ENCODE data around the gene ITGA3.

Gene ITGA3

DNA sequence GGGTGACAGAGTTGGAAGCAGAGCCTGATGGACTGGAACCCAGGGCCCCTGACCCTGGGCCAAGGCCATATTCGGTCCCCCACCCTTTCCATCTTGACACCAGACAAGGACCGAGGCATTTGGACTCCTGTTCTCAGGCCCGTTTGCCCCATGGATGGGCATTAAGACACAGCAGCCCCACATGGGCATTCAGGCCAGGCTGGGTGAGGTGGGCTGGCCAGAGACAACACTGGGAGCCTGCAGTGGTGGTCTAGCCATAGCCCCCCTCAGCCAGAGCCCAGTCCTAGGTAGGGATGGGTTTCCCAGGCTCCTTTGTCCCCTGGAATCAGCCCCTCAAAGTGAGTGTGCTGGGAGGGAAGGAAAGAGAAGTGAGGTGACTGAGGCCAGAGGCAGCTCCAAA, 40.8 kb downstream of the ITGA3 start:
- no peak for DNase-seq

DNA sequence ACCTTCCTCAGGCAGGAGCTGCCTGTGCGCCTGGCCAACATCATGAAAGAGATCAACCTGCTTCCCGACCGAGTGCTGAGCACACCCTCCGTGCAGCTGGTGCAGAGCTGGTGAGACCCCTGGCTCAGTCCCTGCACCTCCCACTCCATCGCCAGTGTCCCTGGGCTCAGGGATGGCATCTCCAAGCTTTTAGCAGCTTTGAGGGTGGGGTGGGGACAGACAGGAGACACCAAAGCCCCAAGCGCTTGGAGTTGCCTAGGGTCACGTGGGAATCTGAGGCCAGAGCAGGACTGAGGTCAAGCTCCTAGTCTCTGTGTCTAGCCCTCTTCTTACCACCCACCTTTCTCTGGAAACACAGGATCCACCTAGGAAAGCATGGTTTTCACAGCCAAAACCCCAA, 41.5 kb downstream of the ITGA3 start:
- DNase-seq = no peak

DNA sequence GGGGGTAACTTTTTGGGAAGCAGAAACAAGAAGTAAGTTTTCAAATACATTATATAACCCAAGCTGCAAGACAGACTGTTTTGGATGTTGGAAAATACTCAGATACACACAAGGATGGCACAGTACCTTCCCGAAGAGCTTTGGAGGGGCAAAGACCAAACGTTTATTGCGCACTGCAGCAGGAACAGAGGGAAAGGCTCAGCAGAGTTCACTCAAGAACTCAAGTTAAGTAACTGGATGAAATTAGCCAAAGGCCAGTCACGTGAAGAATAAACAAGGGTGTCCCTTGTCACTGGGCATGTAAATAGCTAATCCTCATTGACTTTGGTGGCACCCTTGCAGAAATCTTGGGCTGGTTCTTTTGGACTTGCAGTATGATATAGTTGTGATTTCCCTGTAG, 42.0 kb downstream of the ITGA3 start:
- DNase-seq = no peak

DNA sequence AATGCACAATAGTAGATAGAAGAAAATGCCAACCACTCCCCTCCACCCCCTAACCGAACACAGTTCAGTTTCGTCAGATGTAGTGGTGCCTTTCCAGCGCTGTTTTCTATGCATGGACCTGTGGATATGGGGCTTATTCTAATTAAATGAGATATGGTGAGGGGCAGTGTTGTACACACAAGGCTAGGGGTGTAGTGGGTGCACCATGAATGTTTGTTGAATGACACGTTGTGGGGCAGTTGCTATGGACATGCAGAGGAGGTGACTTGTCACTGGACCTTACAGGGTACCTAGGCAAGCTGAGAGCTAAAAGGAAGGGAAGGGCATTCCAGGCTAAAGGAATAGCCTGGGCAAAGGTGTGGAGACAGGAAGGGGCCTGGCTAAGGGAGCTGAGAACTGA, 42.7 kb downstream of the ITGA3 start:
- no peak for DNase-seq

DNA sequence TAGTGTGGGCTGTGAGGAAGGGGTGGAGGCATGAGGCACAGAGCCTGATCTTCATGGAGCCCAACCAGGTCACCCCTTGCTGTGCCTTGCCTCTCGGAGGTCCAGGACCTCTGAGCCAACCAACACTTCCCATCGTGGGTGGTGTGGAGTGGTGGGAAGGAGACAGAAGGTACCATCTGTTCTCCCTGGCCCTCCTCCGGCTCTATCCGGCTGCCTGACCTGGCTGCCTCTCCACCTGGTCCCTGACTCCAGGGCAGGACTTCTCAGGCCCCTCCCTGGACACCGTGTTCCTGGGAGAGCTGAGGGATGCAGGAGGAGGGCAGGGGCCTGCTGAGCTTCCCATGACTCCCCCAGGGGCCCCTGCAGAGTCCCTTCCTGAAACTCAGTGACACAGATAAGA, 43.1 kb downstream of the ITGA3 start:
- no peak for DNase-seq

DNA sequence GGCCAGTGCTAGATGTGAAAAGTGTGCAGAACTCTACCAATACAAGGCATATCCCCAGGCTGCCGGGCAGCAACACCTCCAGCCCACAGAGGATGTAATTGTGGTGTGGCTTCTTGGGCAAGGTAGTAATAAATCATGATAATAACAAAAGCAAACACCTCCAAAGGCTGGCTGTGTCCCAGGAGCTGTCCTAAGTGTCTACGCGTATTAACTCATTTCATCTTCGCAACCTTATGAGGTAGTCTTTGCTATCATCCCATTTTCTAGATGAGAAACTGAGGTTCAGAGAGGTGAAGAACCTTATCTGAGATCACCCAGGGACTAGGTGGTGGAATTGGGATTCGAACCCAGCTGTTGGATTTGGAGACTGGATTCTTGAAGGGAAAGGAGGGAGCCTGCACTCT, 44.6 kb downstream of the ITGA3 start:
- no peak for DNase-seq

DNA sequence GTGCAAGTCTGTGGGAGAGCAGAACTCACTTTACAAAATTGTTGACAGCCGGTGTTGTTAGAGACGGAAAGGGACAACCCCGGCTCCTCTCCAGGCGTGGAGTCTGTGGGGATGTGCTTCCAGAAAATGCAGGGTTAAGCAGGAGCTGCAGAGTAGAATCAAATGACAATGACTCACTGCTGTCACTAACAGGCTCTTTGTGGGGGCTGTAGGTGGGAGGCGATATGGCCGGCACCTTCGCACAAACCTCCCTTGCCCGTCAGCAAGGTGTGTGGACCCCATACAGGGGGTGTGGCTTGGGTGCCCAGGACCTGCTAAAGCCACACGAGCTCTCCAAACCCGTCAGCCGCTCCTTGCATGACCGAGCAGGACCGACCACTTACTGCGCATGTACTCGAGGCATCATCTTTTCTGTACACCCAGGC, 45.0 kb downstream of the ITGA3 start:
- peak; percentile 52 for DNase-seq

DNA sequence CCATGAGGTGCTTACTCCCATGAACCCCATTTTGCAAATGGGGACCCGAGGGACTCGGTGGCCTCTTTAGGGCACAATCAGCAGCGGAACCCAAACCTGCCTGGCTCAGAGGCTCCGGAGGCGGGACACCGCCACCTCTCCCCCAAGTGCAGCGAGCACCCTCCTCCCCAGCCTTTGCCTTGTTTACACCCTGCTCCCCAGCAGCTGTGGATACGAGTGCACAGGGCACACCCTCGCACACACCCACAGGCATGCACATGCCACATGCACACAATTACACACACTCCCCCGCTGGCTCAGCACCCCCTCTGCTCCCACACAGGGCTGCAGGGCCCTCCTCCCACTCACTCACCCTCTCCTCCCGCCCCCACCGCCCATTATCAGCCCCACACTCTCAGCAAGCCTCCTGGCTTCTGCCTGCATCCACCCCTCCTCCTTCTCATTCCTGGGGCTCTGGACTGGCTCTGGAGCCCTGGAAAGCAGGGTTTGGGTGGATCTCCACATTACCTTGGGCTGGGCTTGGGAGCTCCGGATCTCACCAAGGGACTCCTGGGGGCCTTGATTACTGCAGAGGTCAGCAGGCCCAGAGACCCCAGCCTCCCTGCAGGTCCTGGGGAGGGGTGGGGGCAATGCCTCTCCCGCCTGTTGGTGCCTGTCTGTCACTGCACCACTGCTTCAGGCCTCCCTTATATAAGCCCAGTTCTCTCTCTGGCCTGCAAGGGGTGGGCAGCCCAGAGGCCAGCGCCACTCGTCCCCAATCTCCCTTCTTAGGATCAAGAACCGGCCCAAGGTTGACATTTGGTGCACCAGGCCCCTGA, 45.6 kb downstream of the ITGA3 start:
- DNase-seq = peak; percentile 59

DNA sequence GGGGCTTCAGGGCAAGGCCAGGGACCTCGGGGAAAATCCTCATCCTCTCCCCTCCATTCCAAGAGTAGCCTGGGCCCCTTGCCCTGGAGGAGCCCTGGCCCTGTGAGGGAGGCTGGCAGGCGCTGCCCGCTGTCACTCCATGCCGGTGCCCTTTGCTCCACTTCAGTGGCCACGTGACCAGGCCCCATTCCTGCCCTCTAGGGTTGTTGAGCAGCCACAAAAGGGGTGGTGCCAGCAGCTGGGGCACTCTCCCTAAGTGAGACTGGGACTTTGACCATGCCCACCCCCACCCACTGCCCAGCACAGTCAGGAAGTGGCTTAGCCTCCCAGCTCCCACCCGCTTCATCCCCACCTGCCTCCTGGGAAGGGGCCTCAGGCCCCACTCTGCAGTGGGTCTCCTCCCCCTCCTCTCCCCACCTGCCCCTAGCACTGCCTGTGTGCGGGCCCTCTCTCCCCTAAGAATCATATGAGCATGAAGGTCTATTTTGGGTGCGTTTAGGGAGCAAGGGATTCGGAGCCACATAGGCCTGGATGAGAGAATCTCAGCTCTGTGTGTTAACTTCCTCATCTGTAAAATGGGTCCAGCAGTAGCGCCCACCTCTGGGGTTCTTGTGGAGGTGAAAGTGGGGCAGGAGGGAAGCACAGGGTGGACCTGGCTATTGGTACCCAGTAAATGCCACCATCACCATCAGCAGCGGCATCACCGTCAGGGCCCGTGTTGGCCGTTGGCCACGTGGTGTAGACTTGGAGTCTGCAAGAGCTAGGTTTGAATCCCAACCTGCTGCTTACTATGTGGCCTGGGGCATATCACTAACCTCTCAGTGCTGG, 46.5 kb downstream of the ITGA3 start:
- no peak for DNase-seq

DNA sequence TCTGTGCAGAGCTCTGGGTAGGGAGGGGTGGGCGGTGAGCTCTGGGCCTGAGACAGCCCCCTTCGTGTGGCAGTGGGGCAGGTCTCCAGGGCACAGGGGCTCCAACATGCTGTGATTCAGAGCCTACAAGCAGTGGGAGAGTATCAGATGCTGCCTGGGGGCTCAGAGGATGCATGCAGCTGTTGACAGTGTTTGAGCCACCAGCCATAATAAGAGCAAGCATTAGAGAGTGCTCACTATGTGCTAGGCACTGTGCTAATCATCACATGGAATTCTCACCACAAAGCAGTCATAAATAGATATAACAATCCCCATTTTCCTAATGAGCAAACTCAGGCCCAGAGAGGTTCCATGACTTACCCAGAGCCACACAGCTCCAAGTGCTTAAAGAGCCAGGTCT, 47.3 kb downstream of the ITGA3 start:
- DNase-seq = no peak

DNA sequence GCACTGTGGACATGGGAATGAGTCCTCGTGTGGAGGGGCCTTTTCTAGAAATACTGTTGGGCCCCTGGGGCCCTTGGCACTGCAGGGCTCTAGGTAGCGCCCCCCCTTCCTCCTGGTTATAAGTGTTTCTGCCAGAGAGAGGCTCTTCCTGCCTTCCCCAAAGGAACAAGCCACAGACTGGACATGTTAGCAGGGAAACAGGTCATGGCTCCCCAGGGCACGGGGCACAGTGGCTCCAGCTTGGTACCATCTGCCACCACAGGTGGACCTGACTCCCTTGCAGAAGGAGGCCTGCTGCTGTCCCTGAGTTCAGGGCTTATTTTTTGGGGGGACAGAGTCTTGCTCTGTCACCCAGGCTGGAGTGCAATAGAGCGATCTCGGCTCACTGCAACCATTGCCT, 48.0 kb downstream of the ITGA3 start:
- no peak for DNase-seq

DNA sequence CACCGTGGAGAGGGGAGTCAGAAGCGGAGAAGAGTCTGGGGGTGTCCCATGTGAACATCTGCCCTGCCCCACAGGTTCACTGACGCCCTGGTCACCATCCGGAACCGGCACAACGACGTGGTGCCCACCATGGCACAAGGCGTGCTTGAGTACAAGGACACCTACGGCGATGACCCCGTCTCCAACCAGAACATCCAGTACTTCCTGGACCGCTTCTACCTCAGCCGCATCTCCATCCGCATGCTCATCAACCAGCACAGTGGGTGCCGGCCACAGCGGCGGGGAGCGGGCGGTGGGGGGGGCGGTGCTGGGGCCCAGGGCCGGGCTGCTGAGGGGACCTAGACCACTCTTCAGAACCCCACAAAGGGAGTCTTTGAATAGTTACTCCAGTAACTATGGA, 49.9 kb downstream of the ITGA3 start:
- no peak for DNase-seq

DNA sequence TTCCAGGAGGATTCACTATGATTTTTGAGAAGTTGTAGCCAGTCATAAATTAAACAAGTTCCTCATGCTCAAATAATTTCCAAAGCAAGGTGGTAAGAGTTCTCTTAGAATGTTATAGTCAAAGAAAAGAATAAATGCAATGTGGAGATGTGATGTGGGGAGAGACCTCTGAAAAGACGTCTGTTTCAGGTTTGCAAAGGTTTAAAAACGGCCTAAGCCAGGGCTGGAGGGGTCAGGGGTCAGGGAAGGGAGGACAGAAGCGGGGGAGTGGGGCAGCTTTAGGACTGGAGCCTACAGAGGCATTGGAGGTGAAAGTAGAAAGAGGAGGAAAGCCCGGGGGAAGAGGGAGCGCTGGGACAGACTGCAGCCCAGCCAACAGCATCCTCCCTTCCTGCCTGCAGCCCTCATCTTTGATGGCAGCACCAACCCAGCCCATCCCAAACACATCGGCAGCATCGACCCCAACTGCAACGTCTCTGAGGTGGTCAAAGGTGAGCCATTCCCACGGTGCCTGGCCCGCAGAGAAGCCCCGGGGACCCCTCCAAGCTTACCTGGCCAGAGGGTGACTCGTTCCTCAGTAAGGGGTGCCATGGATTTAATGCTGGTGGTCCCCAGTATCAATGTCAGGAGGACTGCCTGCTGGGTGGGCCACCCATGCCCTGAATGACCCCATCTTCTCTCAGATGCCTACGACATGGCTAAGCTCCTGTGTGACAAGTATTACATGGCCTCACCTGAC, 50.7 kb downstream of the ITGA3 start:
- no peak for DNase-seq

DNA sequence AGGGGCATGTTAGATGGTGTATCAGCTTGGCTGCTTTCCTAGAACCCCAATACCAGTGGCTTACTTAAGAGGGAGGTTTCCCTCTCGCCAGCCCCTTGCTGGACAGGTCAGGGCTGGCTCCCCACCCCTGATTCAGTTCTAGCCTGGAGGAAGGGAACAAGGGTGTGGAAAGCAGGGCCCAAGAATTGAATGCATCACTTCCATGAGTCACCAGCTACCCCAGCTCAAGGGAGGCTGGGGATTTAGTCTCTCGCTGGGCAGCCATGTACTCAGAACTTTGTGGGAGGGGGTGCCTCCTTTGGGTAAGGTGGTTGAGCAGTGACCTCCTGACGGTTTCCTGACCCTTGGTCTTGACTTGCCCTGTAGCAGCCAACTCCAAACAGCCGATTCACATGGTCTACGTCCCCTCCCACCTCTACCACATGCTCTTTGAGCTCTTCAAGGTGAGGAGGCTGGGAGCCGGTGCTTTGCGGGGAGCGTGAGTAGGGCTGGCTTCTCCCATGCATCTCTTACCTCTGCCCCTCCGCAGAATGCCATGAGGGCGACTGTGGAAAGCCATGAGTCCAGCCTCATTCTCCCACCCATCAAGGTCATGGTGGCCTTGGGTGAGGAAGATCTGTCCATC, 52.0 kb downstream of the ITGA3 start:
- DNase-seq = no peak

DNA sequence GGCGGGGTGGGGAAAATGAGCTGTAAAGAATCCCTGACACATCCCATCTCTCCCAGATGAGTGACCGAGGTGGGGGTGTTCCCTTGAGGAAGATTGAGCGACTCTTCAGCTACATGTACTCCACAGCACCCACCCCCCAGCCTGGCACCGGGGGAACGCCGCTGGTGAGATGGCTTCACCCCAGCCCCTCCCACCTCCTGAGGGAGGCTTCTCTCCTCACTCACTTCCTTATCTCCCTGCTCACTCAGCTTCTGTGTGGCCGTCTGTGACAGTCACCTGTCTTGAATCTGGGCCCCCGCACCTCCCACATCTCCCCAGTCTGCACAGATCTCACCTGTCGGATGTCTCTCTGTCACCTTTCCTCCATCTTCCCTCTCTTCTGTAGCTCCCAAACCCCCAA, 52.6 kb downstream of the ITGA3 start:
- DNase-seq = no peak

DNA sequence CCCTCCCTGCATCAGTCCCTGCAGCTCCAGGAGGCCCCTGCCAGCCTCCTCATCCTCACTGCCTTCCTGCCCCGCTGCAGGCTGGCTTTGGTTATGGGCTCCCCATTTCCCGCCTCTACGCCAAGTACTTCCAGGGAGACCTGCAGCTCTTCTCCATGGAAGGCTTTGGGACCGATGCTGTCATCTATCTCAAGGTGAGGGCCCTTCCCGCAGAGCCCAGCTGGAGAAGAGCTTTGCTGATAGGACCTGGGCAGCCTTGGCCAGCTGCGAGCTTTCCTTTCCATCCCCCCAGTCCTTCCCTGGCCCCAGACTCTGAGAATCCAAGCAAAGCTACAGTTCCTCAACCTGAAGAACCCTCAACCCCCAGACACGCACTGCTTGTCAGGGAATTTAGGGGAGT, 53.3 kb downstream of the ITGA3 start:
- DNase-seq = no peak

DNA sequence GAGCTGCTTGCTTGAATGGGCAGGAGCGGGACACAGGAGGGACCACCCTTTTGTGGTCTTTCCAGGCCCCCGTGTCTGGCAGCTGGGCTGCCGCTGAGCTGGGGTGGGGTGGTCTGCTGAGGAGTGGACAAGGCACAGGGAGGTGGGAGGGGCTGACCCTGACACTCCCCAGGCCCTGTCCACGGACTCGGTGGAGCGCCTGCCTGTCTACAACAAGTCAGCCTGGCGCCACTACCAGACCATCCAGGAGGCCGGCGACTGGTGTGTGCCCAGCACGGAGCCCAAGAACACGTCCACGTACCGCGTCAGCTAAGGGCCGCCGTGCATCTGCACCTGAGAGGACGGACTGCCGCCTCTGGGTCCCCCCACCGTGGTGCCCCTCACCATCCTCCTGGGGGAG, 53.9 kb downstream of the ITGA3 start:
- DNase-seq = no peak

DNA sequence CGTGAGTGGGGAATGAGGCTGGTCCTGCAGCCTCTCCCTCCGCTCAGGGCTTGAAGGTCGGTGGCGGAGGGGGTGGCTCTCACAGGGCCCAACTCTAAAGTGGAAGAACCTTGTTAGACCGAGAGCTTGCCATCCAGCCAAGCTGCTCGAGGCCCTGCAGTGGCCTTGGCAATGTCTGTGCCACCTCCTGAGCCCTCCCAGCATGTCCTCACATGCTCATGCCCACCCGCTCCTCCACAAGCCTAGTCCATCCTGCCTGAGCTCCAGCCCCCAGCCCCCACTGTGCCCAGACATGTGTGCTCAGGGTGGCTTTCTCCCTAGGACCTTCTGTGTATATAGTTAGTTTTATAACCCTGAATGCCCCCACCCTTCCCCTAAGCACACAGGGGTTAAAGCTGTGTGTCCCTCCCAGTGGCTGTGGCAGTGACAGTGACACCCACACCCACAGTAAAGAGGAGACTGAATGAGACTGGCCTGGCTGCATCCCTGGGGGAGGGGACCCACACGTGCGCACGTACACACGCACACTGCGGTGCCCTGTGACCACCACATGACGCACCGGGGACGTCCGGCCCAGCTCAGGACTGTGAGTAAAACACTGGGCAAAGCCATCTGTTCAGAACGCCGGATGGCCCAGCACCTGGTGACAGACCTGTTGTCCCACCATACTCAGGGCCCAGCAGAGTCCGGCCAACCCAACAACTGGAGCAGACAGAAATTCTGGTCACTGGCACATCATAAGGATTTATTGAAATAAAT, 54.9 kb downstream of the ITGA3 start:
- DNase-seq = no peak

DNA sequence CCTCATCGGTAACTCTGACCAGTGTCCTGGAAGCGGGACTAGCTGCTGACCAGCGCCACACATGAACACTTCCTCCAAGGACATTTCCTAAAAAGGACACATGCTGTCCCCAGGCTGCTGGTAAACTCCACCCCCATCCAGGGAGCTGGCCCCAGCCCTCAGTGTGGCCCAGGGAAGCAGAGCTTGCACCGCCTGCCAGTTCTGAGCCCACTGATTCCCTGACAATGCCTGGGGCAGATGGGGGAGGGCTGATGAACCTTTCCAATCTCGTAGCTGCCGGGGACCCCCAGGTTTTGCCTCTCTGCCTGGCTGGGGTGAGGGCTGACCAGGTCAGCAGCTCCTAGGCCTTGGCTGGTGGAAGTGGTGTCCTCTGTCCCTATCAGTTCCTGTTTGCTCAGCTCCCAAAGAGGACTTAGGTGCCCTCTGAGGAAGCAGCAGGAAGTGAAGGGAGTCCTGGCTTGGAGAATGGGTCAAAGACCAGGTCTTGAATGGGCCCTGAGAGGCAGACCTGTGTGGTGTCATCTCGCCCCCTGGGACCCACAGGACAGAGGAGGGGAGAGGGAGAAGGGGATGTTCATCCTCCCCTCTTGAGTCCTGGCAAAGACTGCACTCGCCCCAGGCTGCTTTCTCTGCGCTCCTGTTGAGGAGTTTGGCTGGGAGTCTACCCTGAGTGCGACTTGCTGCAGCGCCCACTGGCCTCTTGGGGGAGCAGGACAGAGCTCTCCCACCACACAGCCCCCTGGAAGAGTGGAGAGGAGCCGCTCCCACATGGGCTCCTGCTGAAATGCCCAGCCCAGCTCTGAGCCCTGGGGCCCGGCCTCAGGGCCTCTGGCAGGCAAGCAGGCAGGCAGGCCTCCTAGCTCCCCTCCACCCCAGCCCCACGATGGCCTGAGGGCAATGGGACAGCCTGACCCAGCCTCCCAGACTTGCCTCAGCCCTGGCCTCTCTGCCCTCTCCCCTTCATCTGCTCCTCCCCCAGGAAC, 56.1 kb downstream of the ITGA3 start:
- DNase-seq = no peak

DNA sequence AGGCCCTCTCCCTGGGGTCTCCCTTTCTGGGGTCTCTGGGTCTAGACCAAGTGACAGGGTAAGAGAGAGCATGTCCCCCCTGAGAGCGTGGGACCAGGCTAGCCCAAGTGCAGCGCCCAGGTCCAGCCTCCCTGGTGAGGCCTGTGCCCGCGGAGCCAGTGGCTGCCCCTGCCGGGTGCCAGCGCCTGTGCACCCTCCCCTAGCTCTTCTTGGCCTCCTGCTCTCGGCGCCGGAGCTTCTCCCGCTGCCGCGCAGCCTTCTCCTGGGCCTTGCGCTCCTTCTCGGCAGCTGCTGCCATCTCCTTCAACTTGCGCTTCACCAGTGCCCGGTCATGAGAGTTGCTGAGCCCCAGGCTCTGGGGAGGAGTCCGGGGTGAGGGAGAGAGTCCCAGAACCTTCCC, 56.8 kb downstream of the ITGA3 start:
- DNase-seq = no peak
